ENCODE data around the gene CSH1. TPM values are rescaled to one million over a fixed set of nuclear protein-coding genes. Genes with fewer than 3 reads are reported as not detected.
"Not testable (repeated sequence)": the region's sequence is repeated elsewhere in the genome, so short reads cannot be mapped to it uniquely, and the experiment has no call there.

The CSH1 gene
- total and polyA plus RNA-seq, 2 donors (not counting 1 experiment from before 2014, with no cell fraction given) = not detected

GRCh38 chr17:63869491-63870291 lies 26.7 kb downstream of the CSH1 start:
- H3K9me3 Mint-ChIP-seq (ENCODE audit: insufficient read depth); H4K20me1 ChIP-seq (ENCODE audit: control insufficient read depth, insufficient read depth, low read length, poor library complexity, severe bottlenecking); H3K4me3 ChIP-seq (ENCODE audit: control extremely low read depth in 1 of 5, extremely low read depth in 1 of 5, insufficient read depth in 1 of 5, low read depth in 2 of 5, low read length in 4 of 5); H3K9ac ChIP-seq (ENCODE audit: low read length); H3K27ac Mint-ChIP-seq; H3K9me3 ChIP-seq (ENCODE audit: control extremely low read depth in 1 of 3, control insufficient read depth in 2 of 3, insufficient read depth in 1 of 3, low read length in 2 of 3); DNase-seq; H3K4me2 ChIP-seq (replicated peaks; ENCODE audit: low read depth, low read length, poor library complexity, severe bottlenecking); H3K27ac ChIP-seq (ENCODE audit: low read length in 2 of 2); H3K27me3 Mint-ChIP-seq; H3K36me3 ChIP-seq (replicated peaks in 1 of 2; ENCODE audit: control extremely low read depth in 1 of 2, control insufficient read depth in 1 of 2, extremely low read depth in 1 of 2, insufficient read depth in 2 of 2, low read length in 1 of 2); H3K4me1 Mint-ChIP-seq; H3K27me3 ChIP-seq (replicated peaks in 1 of 4; ENCODE audit: control extremely low read depth in 1 of 4, control insufficient read depth in 3 of 4, insufficient read depth in 4 of 4, low read length in 3 of 4); H3K4me1 ChIP-seq (ENCODE audit: control insufficient read depth in 2 of 2, insufficient read depth in 2 of 2, low read length in 2 of 2); H3K79me2 ChIP-seq (ENCODE audit: control insufficient read depth, insufficient read depth, low read length); POLR2A ChIA-PET; H2AFZ ChIP-seq (ENCODE audit: insufficient read depth, low read depth, low read length, poor library complexity, severe bottlenecking); H3K4me3 Mint-ChIP-seq; intact Hi-C loops (cut with micrococcal nuclease); ATAC-seq (ENCODE audit: low read depth): not testable (repeated sequence)
- CTCF ChIA-PET = interaction anchor here (1.0 kb wide), 1 partner anchor 20 kb away, joined by 3 read pairs; no protein-coding TSS in a partner anchor
- WGBS (ENCODE audit: insufficient coverage) = no CpG with 5 or more reads among the region's 9 CpGs

GRCh38 chr17:63866625-63867024 lies 29.7 kb downstream of the CSH1 start:
- H3K4me2 ChIP-seq (replicated peaks; ENCODE audit: low read depth, low read length, poor library complexity, severe bottlenecking); H3K27me3 Mint-ChIP-seq; H3K79me2 ChIP-seq (ENCODE audit: control insufficient read depth, insufficient read depth, low read length); H2AFZ ChIP-seq (ENCODE audit: insufficient read depth, low read depth, low read length, poor library complexity, severe bottlenecking); H3K4me1 Mint-ChIP-seq; H4K20me1 ChIP-seq (ENCODE audit: control insufficient read depth, insufficient read depth, low read length, poor library complexity, severe bottlenecking); H3K9ac ChIP-seq (ENCODE audit: low read length); H3K4me1 ChIP-seq (ENCODE audit: control insufficient read depth in 2 of 2, insufficient read depth in 2 of 2, low read length in 2 of 2); H3K27ac Mint-ChIP-seq; H3K27ac ChIP-seq (ENCODE audit: low read length in 2 of 2); H3K4me3 ChIP-seq (ENCODE audit: control extremely low read depth in 1 of 5, extremely low read depth in 1 of 5, insufficient read depth in 1 of 5, low read depth in 2 of 5, low read length in 4 of 5); H3K36me3 ChIP-seq (replicated peaks in 1 of 2; ENCODE audit: control extremely low read depth in 1 of 2, control insufficient read depth in 1 of 2, extremely low read depth in 1 of 2, insufficient read depth in 2 of 2, low read length in 1 of 2); POLR2A ChIA-PET; H3K9me3 ChIP-seq (ENCODE audit: control extremely low read depth in 1 of 3, control insufficient read depth in 2 of 3, insufficient read depth in 1 of 3, low read length in 2 of 3); ATAC-seq (ENCODE audit: low read depth); DNase-seq; H3K27me3 ChIP-seq (replicated peaks in 1 of 4; ENCODE audit: control extremely low read depth in 1 of 4, control insufficient read depth in 3 of 4, insufficient read depth in 4 of 4, low read length in 3 of 4); H3K9me3 Mint-ChIP-seq (ENCODE audit: insufficient read depth); H3K4me3 Mint-ChIP-seq: not testable (repeated sequence)
- WGBS (ENCODE audit: insufficient coverage) = no CpG with 5 or more reads among the region's 7 CpGs
- intact Hi-C loops (cut with micrococcal nuclease) = loop anchor here (1.0 kb wide), 1 partner anchor 441 kb away; no protein-coding TSS in a partner anchor
- CTCF ChIA-PET = interaction anchor here (0.8 to 4.0 kb wide), 12 partner anchors 8 to 415 kb away, joined by 3 to 13 read pairs (median 4); no protein-coding TSS in a partner anchor
